Measurements from ENCODE around the gene NHERF1. TPM values are rescaled to one million over a fixed set of nuclear protein-coding genes. Genes with fewer than 3 reads are reported as not detected.

Gene NHERF1
- total RNA-seq, 2 experiments from 2014 or later = 68.4 to 72.4 TPM

- ATAC-seq (ENCODE audit: poor library complexity) (no peak), DNase-seq (no peak)
- no peaks in the 10 kb centered on the region for H3K27me3 ChIP-seq (ENCODE audit: control insufficient read depth in 1 of 2, insufficient read depth in 2 of 2, low read length in 2 of 2)
- Mint-ChIP-seq H3K27me3 (no peaks in the 10 kb centered on the region), H3K27ac (peak overlapping the region; percentile 94), H3K9me3 (no peaks in the 10 kb centered on the region), H3K4me3 (peak overlapping the region; percentile 92), H3K36me3 (ENCODE audit: low read depth) (peaks cover 49% of the 10 kb centered on the region), H3K4me1 (ENCODE audit: low read depth) (peaks cover 72% of the 10 kb centered on the region)
- CTCF ChIA-PET = interaction anchor here (2.2 kb wide), 1 partner anchor 15 kb away, joined by 7 read pairs; the partner anchor contains the start of gene RAB37
- peaks cover 74% of the 10 kb centered on the region for H3K4me1 ChIP-seq (ENCODE audit: insufficient read depth, low read length)
- TF ChIP-seq CTCF (IDR thresholded peaks at IDR 0.05) = no peak
- intact Hi-C loops (cut with DNase I, micrococcal nuclease) = no loop called here
- POLR2A ChIA-PET = interaction anchor here (1.3 to 9.0 kb wide), 6 partner anchors 7 to 28 kb away, joined by 4 to 89 read pairs (median 18); partner anchors contain the start of genes NAT9 and RAB37
- H3K9me3 ChIP-seq (ENCODE audit: control insufficient read depth in 1 of 2, insufficient read depth in 1 of 2, low read length in 2 of 2) = no peaks in the 10 kb centered on the region
- peaks cover 43% of the 10 kb centered on the region for H3K36me3 ChIP-seq (ENCODE audit: insufficient read depth, low read length)
- peak overlapping the region; percentile 42 to 55 for H3K27ac ChIP-seq (ENCODE audit: low read depth in 1 of 2, low read length in 2 of 2)
- H3K4me3 ChIP-seq (ENCODE audit: low read length) = peak overlapping the region; percentile 98
Observed at GRCh38 chr17:74752415-74752814, 4.0 kb downstream of the NHERF1 start.

GRCh38 chr17:74752822-74753401 is 4.5 kb downstream of the NHERF1 start:
- peak overlapping the region; percentile 98 for H3K4me3 ChIP-seq (ENCODE audit: low read length)
- POLR2A ChIA-PET = interaction anchor here (1.3 to 9.0 kb wide), 4 partner anchors 15 to 27 kb away, joined by 4 to 89 read pairs (median 20); partner anchors contain the start of gene RAB37

GRCh38 chr17:74754832-74755231 is 6.4 kb downstream of the NHERF1 start:
- peaks cover 49% of the 10 kb centered on the region for H3K36me3 Mint-ChIP-seq (ENCODE audit: low read depth)
- no peak overlapping the region for H3K4me3 ChIP-seq (ENCODE audit: low read length)
- H3K27me3 ChIP-seq (ENCODE audit: control insufficient read depth in 1 of 2, insufficient read depth in 2 of 2, low read length in 2 of 2) = no peaks in the 10 kb centered on the region
- peaks cover 91% of the 10 kb centered on the region for H3K4me1 ChIP-seq (ENCODE audit: insufficient read depth, low read length)
- CTCF ChIA-PET = interaction anchor here (0.6 to 2.0 kb wide), 2 partner anchors 16 to 203 kb away, joined by 3 to 6 read pairs; no protein-coding TSS in a partner anchor
- H3K9me3 Mint-ChIP-seq = no peaks in the 10 kb centered on the region
- no peaks in the 10 kb centered on the region for H3K9me3 ChIP-seq (ENCODE audit: control insufficient read depth in 1 of 2, insufficient read depth in 1 of 2, low read length in 2 of 2)
- DNase-seq (no peak), ATAC-seq (ENCODE audit: poor library complexity) (no peak)
- peak overlapping the region; percentile 94 for H3K27ac Mint-ChIP-seq
- H3K4me3 Mint-ChIP-seq = peak overlapping the region; percentile 62
- intact Hi-C loops (cut with DNase I, micrococcal nuclease) = no loop called here
- peaks cover 91% of the 10 kb centered on the region for H3K4me1 Mint-ChIP-seq (ENCODE audit: low read depth)
- peak overlapping the region; percentile 3 to 9 for H3K27ac ChIP-seq (ENCODE audit: low read depth in 1 of 2, low read length in 2 of 2)
- peaks cover 44% of the 10 kb centered on the region for H3K36me3 ChIP-seq (ENCODE audit: insufficient read depth, low read length)
- TF ChIP-seq CTCF (IDR thresholded peaks at IDR 0.05) = no peak
- POLR2A ChIA-PET = interaction anchor here (0.8 to 1.5 kb wide), 6 partner anchors 9 to 20 kb away, joined by 4 to 8 read pairs (median 5); partner anchors contain the start of gene RAB37
- H3K27me3 Mint-ChIP-seq = no peaks in the 10 kb centered on the region

More at GRCh38 chr17:74752822-74753401, 4.5 kb downstream of the NHERF1 start:
- H3K9me3 Mint-ChIP-seq = no peaks in the 10 kb centered on the region
- H3K36me3 Mint-ChIP-seq (ENCODE audit: low read depth) = peaks cover 49% of the 10 kb centered on the region
- CTCF ChIA-PET = no interaction called here
- H3K4me1 Mint-ChIP-seq (ENCODE audit: low read depth) = peaks cover 75% of the 10 kb centered on the region
- no peak for TF ChIP-seq CTCF (IDR thresholded peaks at IDR 0.05)
- Histone ChIP-seq H3K27me3 (ENCODE audit: control insufficient read depth in 1 of 2, insufficient read depth in 2 of 2, low read length in 2 of 2) (no peaks in the 10 kb centered on the region), H3K4me1 (ENCODE audit: insufficient read depth, low read length) (peaks cover 74% of the 10 kb centered on the region), H3K9me3 (ENCODE audit: control insufficient read depth in 1 of 2, insufficient read depth in 1 of 2, low read length in 2 of 2) (no peaks in the 10 kb centered on the region), H3K36me3 (ENCODE audit: insufficient read depth, low read length) (peaks cover 44% of the 10 kb centered on the region), H3K27ac (ENCODE audit: low read depth in 1 of 2, low read length in 2 of 2) (peak overlapping the region; percentile 42 to 55)
- no peaks in the 10 kb centered on the region for H3K27me3 Mint-ChIP-seq
- DNase-seq = no peak
- peak overlapping the region; percentile 92 for H3K4me3 Mint-ChIP-seq
- intact Hi-C loops (cut with DNase I, micrococcal nuclease) = no loop called here
- ATAC-seq (ENCODE audit: poor library complexity) = no peak
- H3K27ac Mint-ChIP-seq = peak overlapping the region; percentile 94

Data from CD4-positive, alpha-beta T cell (primary cell).